HepG2 (cell line): ENCODE results near the gene PIGBOS1. TPM values are rescaled to one million over a fixed set of nuclear protein-coding genes. Genes with fewer than 3 reads are reported as not detected.

Experiments
- ATAC-seq: fragments of 200-7000 bp; cut with Tn5 transposase; 3 replicates; pipeline ENCODE4 v1.9.1; 2020; ENCODE audit warnings: mild to moderate bottlenecking, moderate library complexity
- BruUV-seq: library from RNA; stranded (reverse); fragments of 400-500 nt; replicated peaks from 2 replicates; lab custom pipeline; 2021; lab: Mats Ljungman, UMichigan
- CTCF ChIA-PET: fragments of 300-600 bp; formaldehyde crosslinking; extraction: SDS; loops from one replicate; lab custom pipeline; 2021; ENCODE audit warnings: low total read pairs, inconsistent platforms, low intra/inter-chr PET ratio; lab: Yijun Ruan, JAX
- POLR2A ChIA-PET: fragments of 350-600 bp; sonication (Branson Sonifier 250); formaldehyde crosslinking; loops from one replicate; lab custom pipeline; 2020; ENCODE audit warnings: antibody characterized with exemption, inconsistent platforms; lab: Yijun Ruan, JAX
- DNase-seq: peaks from one replicate; pipeline ENCODE4 v3.0.0-alpha.2; 2015; ENCODE audit warnings: low spot score
- FAIRE-seq: peaks from 3 replicates; lab custom pipeline; 2011; peaks lifted over from hg19 to GRCh38; lab: Jason Lieb, UNC
- H2AFZ ChIP-seq: one replicate; pipeline ENCODE4 v1.6.1; 2011; ENCODE audit warnings: low read length, inconsistent platforms
- H3K27ac ChIP-seq: fragments of 300-600 bp; 3 replicates; pipeline ENCODE4 v1.8.0; 2011; ENCODE audit warnings: mixed run types, mild to moderate bottlenecking, mixed read lengths, low read length, inconsistent platforms; ENCODE audit not compliant: insufficient read depth; ENCODE audit errors: extremely low read length
- H3K27me3 ChIP-seq, 2 experiments: fragments of 200-600 bp in 1 of 2; 2 replicates in 1 of 2; 3 replicates in 1 of 2; pipeline versions ENCODE4 v1.6.0 to v1.8.0; 2011; ENCODE audit warnings: low read length in 2 of 2, mild to moderate bottlenecking in 2 of 2, moderate library complexity in 2 of 2, inconsistent platforms in 1 of 2; ENCODE audit not compliant: insufficient read depth in 2 of 2, control insufficient read depth in 1 of 2
- H3K36me3 ChIP-seq, 2 experiments: fragments of 200-600 bp in 1 of 2; replicated peaks in 1 of 2; 2 replicates in 1 of 2; 3 replicates in 1 of 2; pipeline versions ENCODE4 v1.5.1 to v1.8.0; 2011; ENCODE audit warnings: low read length in 2 of 2, inconsistent platforms in 1 of 2; ENCODE audit not compliant: insufficient read depth in 2 of 2, control insufficient read depth in 1 of 2
- H3K4me1 ChIP-seq: 2 replicates; pipeline ENCODE4 v1.5.1; 2012; ENCODE audit warnings: low read length, inconsistent platforms; ENCODE audit not compliant: insufficient read depth
- H3K4me2 ChIP-seq: 2 replicates; pipeline ENCODE4 v1.6.0; 2011; ENCODE audit warnings: low read depth, low read length, inconsistent platforms
- H3K4me3 ChIP-seq, 3 experiments: fragments of 200-600 bp in 1 of 3; sonication (generic), shearing (Covaris generic) in 1 of 3; replicated peaks in 1 of 3; 2 replicates each; pipeline ENCODE4 v1.5.1; 2011 to 2016; ENCODE audit warnings: low read length in 3 of 3, inconsistent platforms in 2 of 3, low read depth in 2 of 3, mild to moderate bottlenecking in 2 of 3, control low read depth in 1 of 3, mixed read lengths in 1 of 3; ENCODE audit not compliant: insufficient read depth in 1 of 3
- H3K79me2 ChIP-seq: one replicate; pipeline ENCODE4 v1.6.1; 2011; ENCODE audit warnings: low read length, inconsistent platforms; ENCODE audit not compliant: insufficient read depth
- H3K9ac ChIP-seq: 2 replicates; pipeline ENCODE4 v1.6.0; 2011; ENCODE audit warnings: mild to moderate bottlenecking, low read depth, low read length, inconsistent platforms; ENCODE audit not compliant: insufficient read depth
- H3K9me3 ChIP-seq: 2 replicates; pipeline ENCODE4 v1.5.1; 2012; ENCODE audit warnings: mild to moderate bottlenecking, low read length
- H4K20me1 ChIP-seq: 2 replicates; pipeline ENCODE4 v1.6.0; 2011; ENCODE audit warnings: inconsistent platforms, mild to moderate bottlenecking, low read length, moderate library complexity; ENCODE audit not compliant: insufficient read depth
- ADNP ChIP-seq: sonication (generic); formaldehyde crosslinking; IDR thresholded peaks from 2 replicates; pipeline ENCODE4 v1.4.0; 2020; ENCODE audit warnings: missing genetic modification reagents
- ATF1 ChIP-seq: IDR thresholded peaks from 2 replicates; pipeline ENCODE4 v1.6.1; 2016; ENCODE audit warnings: mild to moderate bottlenecking, control low read depth
- CHD4 ChIP-seq: fragments of 200-600 bp; sonication (generic); IDR thresholded peaks from 2 replicates; pipeline ENCODE4 v1.7.0; 2017; ENCODE audit warnings: mild to moderate bottlenecking, low read length, borderline replicate concordance
- EHMT2 ChIP-seq: fragments of 200-600 bp; sonication (generic); IDR thresholded peaks from 2 replicates; pipeline ENCODE4 v1.7.0; 2017; ENCODE audit warnings: antibody characterized with exemption, low read depth, low read length, borderline replicate concordance
- EP300 ChIP-seq, 3 experiments: sonication (generic) in 1 of 3; formaldehyde crosslinking in 1 of 3; IDR thresholded peaks; 2 replicates each; pipeline versions ENCODE4 v1.5.1 to v1.6.1; 2011 to 2020; ENCODE audit warnings: low read depth in 2 of 3, low read length in 2 of 3, borderline replicate concordance in 1 of 3, improper control_type of control experiment in 1 of 3, mild to moderate bottlenecking in 1 of 3, missing genetic modification reagents in 1 of 3, moderate library complexity in 1 of 3
- FOXM1 ChIP-seq: sonication (generic); formaldehyde crosslinking; IDR thresholded peaks from 2 replicates; pipeline ENCODE4 v1.5.0; 2020; ENCODE audit warnings: missing genetic modification reagents
- GTF2F1 ChIP-seq: fragments of 150-350 bp; IDR thresholded peaks from 2 replicates; pipeline ENCODE4 v1.6.1; 2014; ENCODE audit warnings: low read length
- KDM1A ChIP-seq: IDR thresholded peaks from 2 replicates; pipeline ENCODE4 v1.6.1; 2016; ENCODE audit warnings: missing compliant biosample characterization
- MXD4 ChIP-seq: IDR thresholded peaks from 2 replicates; pipeline ENCODE4 v1.6.1; 2016; ENCODE audit warnings: mild to moderate bottlenecking, missing biosample characterization, missing genetic modification reagents
- RCOR2 ChIP-seq: IDR thresholded peaks from 2 replicates; pipeline ENCODE4 v1.6.1; 2016; ENCODE audit warnings: missing biosample characterization, missing genetic modification reagents
- SAP130 ChIP-seq: IDR thresholded peaks from 2 replicates; pipeline ENCODE4 v1.6.1; 2016; ENCODE audit warnings: low read depth
- SMAD1 ChIP-seq: sonication (generic); formaldehyde crosslinking; IDR thresholded peaks from 2 replicates; pipeline ENCODE4 v1.4.0; 2020; ENCODE audit warnings: missing genetic modification reagents, low read depth, mild to moderate bottlenecking, borderline replicate concordance
- ZMYM2 ChIP-seq: sonication (generic); formaldehyde crosslinking; IDR thresholded peaks from 2 replicates; pipeline ENCODE4 v1.8.0; 2022; ENCODE audit warnings: mild to moderate bottlenecking, missing genetic modification reagents
- ZMYM3 ChIP-seq: sonication (generic); formaldehyde crosslinking; IDR thresholded peaks from 2 replicates; pipeline ENCODE4 v1.5.1; 2020; ENCODE audit warnings: mild to moderate bottlenecking, missing genetic modification reagents
- ZNF414 ChIP-seq: sonication (generic); formaldehyde crosslinking; IDR thresholded peaks from 2 replicates; pipeline ENCODE4 v1.5.0; 2020; ENCODE audit warnings: missing genetic modification reagents
- ZNF629 ChIP-seq: sonication (generic); formaldehyde crosslinking; conservative IDR thresholded peaks from 2 replicates; pipeline ENCODE4 v1.5.0; 2020; ENCODE audit warnings: missing genetic modification reagents
- WGBS: methylation state at CpG from one replicate; pipeline ENCODE4 v1.1.6; 2017; ENCODE audit warnings: low lambda C conversion rate; 5-methylcytosine and 5-hydroxymethylcytosine counted together
- in situ Hi-C: cut with HindIII; loops from 2 replicates; pipeline ENCODE4 v1.10.0; 2017; ENCODE audit warnings: low pct_unique_long_range_greater_than_20kb; ENCODE audit not compliant: extremely low pct_ligation_motif_present
- intact Hi-C: fragments of 100-400 bp; cut with micrococcal nuclease; formaldehyde crosslinking; loops from one replicate; pipeline ENCODE4 v1.10.0; 2022; ENCODE audit not compliant: unreplicated experiment
- polyA plus RNA-seq, 8 experiments: library from polyadenylated mRNA; depleted of rRNA in 3 of 8; stranded (reverse) in 7 of 8; unstranded in 1 of 8; fragments of >200 nt; fragmentation: Illumina TruSeq in 4 of 8; extraction: Trizol in 4 of 8; gene quantifications; 2 replicates each; pipeline versions ENCODE4 v1.2.1 to v1.2.3, GENCODE V29; 2011 to 2016; ENCODE audit warnings: low read depth in 4 of 8, missing spikeins in 1 of 8, mixed read lengths in 1 of 8; ENCODE audit not compliant: insufficient read depth in 1 of 8
- total RNA-seq, 5 experiments: library from RNA; depleted of rRNA; stranded (reverse); fragments of >200 nt; fragmentation: Illumina TruSeq; extraction: Trizol; gene quantifications; 2 replicates each; pipeline ENCODE4 v1.2.3, GENCODE V29; 2016; ENCODE audit warnings: low read depth in 1 of 5

PIGBOS1 gene
- total and polyA plus RNA-seq, 2 of the 13 experiments (the other 11 are each of a cell fraction or from before 2014, with no cell fraction given) = 14.8 to 22.1 TPM

DNA sequence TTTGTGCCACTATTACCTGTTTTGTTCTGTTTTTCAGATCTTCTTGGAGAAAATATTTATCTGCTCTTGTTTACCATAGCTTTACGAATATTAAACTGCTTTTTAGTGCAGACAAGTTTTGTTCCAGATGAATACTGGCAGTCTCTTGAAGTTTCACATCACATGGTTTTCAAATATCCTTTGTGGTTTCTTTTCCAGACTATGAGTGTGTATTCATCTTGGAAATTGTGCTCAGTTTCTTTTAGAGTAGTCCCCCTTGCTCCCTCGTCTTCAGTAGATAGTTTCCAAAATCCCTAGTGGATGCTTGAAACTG, 1.3 kb upstream of the PIGBOS1 start:
- Histone ChIP-seq H3K79me2 (peaks cover 24% of the 10 kb centered on the region), H3K4me2 (peak overlapping the region; percentile 65), H4K20me1 (no peaks in the 10 kb centered on the region), H3K27ac (no peak overlapping the region), H3K9me3 (no peaks in the 10 kb centered on the region), H3K4me3 (peak overlapping the region in 2 of 3 experiments; percentile 76 to 91; a peak in 2 of 6 replicates), H3K36me3 (no peaks in the 10 kb centered on the region), H3K4me1 (peaks cover 21% of the 10 kb centered on the region), H3K27me3 (no peaks in the 10 kb centered on the region), H3K9ac (peak overlapping the region; percentile 34; the same call in 1 of the 2 replicates), H2AFZ (no peak overlapping the region)
- FAIRE-seq = no peak
- in situ Hi-C loops (no loop called here), intact Hi-C loops (no loop called here)
- POLR2A ChIA-PET = interaction anchor here (2.1 kb wide), 1 partner anchor 123 kb away, joined by 11 read pairs; the partner anchor contains the start of gene RSL24D1
- 93% methylated on average over 2 of the region's 2 CpGs for WGBS
- TF ChIP-seq ZNF414 (CRISPR knock-in tag) (no peak), FOXM1 (CRISPR knock-in tag) (no peak), SAP130 (CRISPR knock-in tag) (no peak), GTF2F1 (no peak)
- ATAC-seq = no peak
- CTCF ChIA-PET = no interaction called here
- BruUV-seq = no TSS peak
- DNase-seq = no peak

DNA sequence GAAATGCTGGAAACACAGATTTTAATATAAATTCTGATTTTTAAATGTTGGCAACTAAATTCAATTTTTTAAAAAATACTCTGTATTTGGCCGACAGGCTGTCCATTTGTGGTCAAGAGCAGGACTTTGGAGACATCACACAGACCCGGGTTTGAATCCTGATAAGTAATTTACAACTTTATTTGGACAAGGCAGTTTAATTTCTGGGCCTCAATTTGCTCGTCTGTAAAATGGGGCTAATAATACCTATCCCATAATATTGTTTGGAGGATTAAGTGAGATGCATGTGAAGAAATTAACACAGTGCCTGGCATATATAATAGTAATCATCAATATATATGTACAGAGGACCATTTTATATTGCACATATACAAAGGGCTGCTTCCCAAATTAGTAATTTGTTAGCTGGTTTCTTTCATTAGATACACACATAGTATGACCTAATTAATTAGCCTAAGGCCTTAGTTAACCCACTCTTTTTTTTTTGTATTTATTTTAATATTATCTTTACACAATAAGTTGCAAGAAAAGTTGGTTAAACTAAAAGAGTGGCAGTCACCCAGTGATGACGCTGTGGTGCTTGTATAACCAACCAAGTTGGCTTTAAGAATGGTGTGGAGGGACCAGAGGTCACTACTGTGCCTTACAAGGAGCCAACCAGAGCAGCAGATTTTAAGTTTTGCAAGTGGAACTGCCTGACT, 764 bp upstream of the PIGBOS1 start:
- H2AFZ ChIP-seq = peak overlapping the region; percentile 72
- peak overlapping the region; percentile 65 for H3K4me2 ChIP-seq
- peaks cover 24% of the 10 kb centered on the region for H3K79me2 ChIP-seq
- 33% methylated on average over 4 of the region's 4 CpGs for WGBS
- no peaks in the 10 kb centered on the region for H3K27me3 ChIP-seq
- ChIA-PET CTCF (no interaction called here), POLR2A (interaction anchor here (0.9 to 2.3 kb wide), 6 partner anchors 14 to 122 kb away, joined by 3 to 30 read pairs (median 5); partner anchors contain the start of genes CCPG1, PIERCE2 and RSL24D1)
- H3K4me1 ChIP-seq = peaks cover 21% of the 10 kb centered on the region
- H3K9ac ChIP-seq = peak overlapping the region; percentile 91
- no peaks in the 10 kb centered on the region for H3K36me3 ChIP-seq
- BruUV-seq = TSS peak; percentile 82
- H3K9me3 ChIP-seq = no peaks in the 10 kb centered on the region
- in situ Hi-C loops = no loop called here
- no peak for FAIRE-seq
- peak overlapping the region; percentile 93 for H3K27ac ChIP-seq
- TF ChIP-seq KDM1A (CRISPR knock-in tag) (peak; percentile 90; the same call in 1 of the 2 replicates), MXD4 (CRISPR knock-in tag) (no peak), ADNP (CRISPR knock-in tag) (peak; percentile 73; the same call in 1 of the 2 replicates), ZNF629 (CRISPR knock-in tag) (peak; percentile 98), ZMYM3 (CRISPR knock-in tag) (peak; percentile 73), EHMT2 (0 out of 2 replicates have a peak, but pooled peaks have one; percentile 9), SMAD1 (CRISPR knock-in tag) (no peak), ZMYM2 (CRISPR knock-in tag) (0 out of 2 replicates have a peak, but pooled peaks have one; percentile 12), EP300 (IDR thresholded peaks at IDR 0.05; ENCODE audit: low read depth in 2 of 2, low read length in 2 of 2) (no peak), EP300 (CRISPR knock-in tag; IDR thresholded peaks at IDR 0.05; ENCODE audit: borderline replicate concordance) (no peak), RCOR2 (CRISPR knock-in tag) (peak; percentile 83; the same call in 1 of the 2 replicates), CHD4 (peak; percentile 98; the same call in 1 of the 2 replicates), ATF1 (peak; percentile 31; the same call in 1 of the 2 replicates)
- TF ChIP-seq, all 625 proteins: peak for 9
- H4K20me1 ChIP-seq = no peaks in the 10 kb centered on the region
- intact Hi-C loops = loop anchor here (5.0 kb wide), 2 partner anchors 88 to 118 kb away; partner anchors contain the start of genes CCPG1 and PIERCE2
- DNase-seq (no peak), ATAC-seq (no peak)
- peak overlapping the region; percentile 66 to 91 (median 76) for H3K4me3 ChIP-seq
